NCI-H1417 (cell line): ENCODE results near the gene GNG7.
"Not testable (repeated sequence)": the region's sequence is repeated elsewhere in the genome, so short reads cannot be mapped to it uniquely, and the experiment has no call there.

Experiments
- DNase-seq, 3 experiments: peaks; one replicate each; lab custom pipeline; 2025; lab: John Stamatoyannopoulos, UW

The GNG7 gene

DNA sequence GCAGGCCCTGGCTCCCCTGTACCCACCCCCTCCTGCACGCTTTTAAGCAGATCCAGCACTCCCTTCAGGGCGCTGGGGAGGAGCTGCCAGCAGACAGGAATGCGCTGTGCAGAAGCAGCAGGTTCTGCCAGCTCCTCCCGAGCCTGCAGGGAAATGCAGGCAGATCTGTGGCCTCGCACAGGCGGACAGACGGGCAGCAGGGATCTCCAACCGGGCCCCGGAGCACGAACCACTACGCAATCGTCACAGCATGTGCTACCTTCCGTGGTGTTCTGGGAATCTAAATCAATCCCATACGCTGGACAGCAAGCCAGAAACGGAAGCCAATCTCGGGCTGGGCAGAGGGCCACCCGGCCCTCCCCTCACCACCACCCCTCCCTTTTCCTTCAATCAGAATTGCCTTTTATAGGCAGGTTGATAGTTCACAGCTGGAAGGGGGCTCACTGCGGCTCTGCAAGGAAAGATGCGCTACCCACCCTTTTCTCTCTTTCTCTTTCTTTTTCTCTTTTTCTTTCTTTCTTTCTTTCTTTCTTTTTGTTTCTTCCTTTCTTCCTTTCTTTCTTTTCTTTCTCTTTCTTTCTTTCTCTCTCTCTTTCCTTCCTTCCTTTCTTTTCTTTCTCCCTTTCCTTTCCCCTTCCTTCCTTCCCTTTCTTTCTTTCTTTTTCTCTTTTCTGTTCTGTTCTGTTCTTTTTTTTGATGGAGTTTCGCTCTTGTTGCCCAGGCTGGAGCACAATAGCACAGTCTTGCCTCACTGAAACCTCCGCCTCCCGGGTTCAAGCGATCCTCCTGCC lies 99.9 kb downstream of the GNG7 start:
- peak in 1 of 3 experiments; percentile 25 for DNase-seq

DNA sequence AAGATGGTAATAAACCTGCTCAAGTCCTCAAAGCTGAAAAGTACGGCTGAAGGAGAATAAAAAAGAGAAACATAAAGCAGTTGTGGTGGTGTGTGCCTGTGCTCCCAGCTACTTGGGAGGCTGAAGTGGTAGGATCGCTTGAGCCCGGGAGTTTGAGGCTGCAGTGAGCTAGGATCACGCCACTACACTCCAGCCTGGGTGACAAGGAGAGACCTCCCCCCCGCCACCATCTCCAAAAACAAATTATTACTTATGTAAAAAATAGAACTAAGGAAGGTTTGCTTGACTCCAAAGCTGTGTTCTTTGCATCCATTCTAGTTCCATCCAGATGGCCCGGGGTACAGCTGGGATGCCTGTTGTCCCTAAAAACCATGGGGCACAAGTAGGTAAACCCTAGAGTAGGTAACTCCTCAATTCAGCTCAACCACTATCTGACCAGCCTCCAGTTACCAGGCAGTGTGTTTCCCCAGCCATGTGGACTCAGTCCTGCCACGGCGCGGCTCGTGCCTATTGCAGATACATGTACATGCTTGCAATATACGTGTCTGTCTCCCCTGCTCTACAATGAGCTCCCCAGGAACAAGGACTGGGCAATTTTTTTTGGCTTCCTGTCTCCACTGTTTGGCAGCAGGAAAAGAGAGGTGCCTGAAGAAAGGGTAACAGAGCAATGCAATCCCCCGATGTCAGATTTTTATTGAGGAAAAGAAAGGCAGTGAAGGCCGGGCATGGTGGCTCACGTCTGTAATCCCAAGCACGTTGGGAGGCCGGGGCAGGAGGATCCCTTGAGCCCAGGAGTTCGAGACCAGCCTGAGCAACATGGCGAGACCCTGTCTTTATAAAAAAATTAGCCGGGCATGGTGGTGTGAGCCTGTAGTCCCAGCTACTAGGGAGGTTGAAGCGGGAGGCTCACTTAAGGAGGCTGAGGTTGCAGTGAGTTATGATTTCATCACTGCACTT lies 101.3 kb downstream of the GNG7 start:
- DNase-seq: no peak

- DNase-seq: no peak
Observed at GRCh38 chr19:2594319-2594718, 108.2 kb downstream of the GNG7 start.

- no peak for DNase-seq
Observed at GRCh38 chr19:2592824-2593223, 109.7 kb downstream of the GNG7 start.

GRCh38 chr19:2591537-2592291 lies 110.8 kb downstream of the GNG7 start:
- no peak for DNase-seq

DNA sequence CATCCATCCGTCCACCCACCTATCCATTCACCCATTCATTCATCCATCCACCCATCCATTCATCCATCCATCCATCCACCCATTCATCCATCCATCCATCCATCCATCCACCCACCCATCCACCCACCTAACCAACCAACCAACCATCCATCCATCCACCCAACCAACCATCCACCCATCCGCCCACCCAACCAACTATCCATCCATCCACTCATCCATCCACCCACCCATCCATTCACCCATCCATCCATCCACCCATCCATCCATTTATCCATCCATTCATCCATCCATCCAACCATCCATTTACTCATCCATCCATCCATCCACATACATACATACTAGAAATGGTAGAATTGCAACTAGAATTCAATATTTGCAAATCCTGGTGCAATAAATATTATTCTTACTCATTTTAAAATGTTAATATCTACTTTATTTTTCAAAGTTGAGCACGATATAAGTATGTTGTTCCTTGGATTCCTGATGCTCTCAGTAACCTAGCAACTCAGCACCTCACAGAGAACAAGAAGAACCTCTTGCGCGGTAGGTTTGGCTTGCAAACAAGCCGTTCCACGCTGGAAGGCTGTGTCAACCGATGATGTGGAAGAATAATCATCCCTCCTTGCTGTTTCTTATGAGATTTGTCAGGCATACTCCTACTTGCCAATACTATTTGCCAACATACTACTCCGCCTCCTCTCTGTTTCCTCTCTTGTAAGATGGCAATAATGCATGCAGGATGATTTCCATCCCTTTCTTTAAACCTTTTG lies 111.7 kb downstream of the GNG7 start:
- DNase-seq: no peak

DNA sequence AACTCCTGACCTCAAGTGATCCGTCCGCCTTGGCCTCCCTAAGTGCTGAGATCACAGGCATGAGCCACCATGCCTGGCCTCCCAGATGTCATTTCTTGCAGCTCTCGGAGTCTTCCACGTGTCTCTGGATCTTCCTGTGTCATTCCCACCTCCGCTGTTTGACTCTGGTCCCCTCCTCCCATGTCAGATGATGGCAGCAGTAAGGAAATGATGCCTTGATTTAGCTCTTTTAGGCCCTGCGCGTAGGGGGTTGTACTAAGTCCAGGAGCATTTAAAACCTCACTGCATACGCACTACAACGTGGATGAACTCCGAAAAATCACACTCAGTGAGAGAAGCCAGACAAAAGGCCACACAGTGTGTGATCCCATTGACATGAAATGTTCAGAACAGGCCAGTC lies 113.1 kb downstream of the GNG7 start:
- DNase-seq: no peak

DNA sequence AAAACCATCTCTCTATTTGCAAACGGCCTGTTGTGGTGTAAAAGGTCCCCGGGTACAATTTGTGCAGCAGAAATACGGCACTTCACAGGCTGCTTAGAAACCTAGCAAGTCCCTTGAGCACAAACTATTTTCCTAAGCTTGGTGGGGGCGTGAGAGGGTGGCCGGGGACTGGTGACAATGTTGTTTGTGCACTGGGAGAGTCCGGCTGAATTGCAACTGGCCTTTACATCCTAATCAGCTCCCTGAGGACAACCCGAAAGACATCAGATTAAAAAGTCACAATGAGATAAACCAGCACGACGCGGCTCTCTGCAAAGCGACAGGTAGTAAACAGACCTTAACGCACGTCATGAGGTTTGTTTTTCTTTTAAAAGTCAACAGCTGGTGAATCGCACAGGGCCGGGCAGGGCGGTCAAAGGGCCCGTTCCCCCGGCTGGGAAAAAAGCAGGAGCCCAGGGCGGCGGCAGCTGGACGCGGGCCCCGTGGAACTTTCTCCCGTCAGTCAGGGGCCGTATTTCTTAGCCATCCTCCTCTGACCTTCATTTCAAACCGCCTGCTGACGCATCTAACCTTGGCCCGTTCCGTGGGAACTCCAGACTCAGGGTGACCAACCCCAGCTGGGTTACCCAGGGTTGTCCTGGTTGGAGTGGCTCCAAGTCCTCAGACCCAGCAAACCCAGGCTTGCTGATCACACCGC lies 114.3 kb downstream of the GNG7 start:
- DNase-seq: no peak

DNA sequence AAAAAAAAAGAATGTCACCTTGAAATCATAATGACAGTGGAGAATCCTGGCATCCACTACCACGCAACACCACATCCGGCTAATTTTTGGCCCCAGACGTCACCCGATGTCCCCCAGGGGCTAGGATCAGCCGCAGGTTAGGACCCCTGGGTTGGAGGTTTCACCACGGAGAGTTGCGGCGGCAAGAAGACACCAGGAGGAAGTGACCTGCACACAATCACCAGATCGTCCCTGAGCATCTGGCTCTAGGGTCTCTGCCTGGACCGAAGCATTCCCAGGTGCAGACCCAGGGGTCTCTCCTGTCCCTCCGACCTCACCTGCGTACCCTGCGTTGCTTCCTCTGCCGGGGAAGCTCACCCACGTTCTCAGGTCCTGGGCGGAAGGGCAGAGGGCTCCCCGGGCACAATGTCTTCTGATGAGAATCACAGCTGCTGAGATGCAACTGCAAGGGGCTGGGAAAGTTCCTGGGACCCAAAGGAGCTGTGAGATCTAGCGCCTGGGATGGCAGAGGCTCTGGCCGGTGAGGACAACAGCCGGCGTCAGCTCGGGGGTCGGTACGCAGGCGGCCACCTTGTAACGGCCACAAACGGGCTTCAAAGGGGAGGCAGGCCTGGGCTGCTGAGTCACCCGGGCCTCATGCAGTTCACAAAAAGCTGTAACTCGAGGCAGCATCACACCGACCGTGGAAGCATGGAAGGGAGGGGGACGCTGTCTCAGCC lies 115.3 kb downstream of the GNG7 start:
- DNase-seq: no peak

DNA sequence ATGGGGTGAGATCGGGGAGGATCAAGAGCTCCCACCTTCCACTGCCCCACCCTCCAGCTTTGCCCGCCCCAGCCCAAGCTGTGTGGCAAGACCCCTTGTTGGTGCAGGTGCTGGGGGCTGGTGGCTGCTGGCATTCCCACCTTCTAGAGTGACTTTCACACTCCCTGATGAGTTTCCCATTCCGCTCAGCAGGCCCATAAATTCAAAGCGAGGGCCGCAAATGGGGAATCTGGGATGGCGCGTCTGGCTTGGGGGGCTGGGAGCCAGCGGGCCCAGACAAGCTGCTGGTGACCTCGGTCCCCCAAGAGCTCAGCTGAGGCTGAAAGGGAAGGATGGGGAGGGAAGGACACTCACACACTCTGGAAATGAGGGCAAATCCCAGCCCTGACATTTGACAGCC lies 116.3 kb downstream of the GNG7 start:
- DNase-seq: no peak

- no peak for DNase-seq
Observed at GRCh38 chr19:2584002-2584401, 118.5 kb downstream of the GNG7 start.

- no peak for DNase-seq
Observed at GRCh38 chr19:2582984-2583956, 119.2 kb downstream of the GNG7 start.

GRCh38 chr19:2580396-2580795 lies 122.1 kb downstream of the GNG7 start:
- DNase-seq: not testable (repeated sequence)

GRCh38 chr19:2579678-2580280 lies 122.7 kb downstream of the GNG7 start:
- no peak for DNase-seq

DNA sequence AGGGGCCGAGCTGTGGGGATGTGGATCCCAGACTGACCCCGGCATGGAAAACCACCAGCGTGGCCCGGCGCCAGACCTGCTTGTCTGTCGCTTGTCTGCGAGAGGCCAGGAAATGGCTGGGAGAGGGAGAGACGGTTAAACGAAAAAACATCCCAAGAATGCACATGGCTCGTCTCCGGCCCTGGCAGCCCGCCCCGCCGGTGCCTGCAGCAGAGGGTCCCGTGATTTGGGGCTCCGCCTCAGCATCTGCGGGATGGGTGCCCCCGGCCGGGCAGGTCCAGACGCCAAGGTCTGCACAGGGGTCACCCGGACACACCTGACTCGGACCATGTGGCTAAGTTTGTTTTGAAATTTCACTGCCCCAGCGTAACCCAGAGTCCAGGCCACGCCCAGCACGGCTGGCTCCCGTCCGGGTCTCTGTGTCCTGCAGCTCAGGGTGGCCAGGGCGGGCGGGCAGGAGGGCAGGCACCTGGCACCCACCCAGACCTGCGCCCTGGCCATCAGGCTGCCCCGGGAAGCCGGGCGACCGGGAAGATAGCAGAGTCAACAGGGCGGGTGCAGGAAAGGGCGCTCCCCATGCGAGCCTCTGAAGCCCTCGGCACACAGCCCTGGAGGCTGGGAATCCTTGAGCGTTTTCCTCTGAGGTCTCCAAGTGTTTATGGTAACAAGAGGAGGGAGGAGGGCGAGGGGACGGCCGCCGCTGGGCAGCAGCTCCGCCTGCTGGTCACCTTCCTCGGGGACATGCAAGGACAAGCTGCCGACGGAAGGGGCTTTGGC lies 123.4 kb downstream of the GNG7 start:
- DNase-seq: peak; percentile 52 to 86 (median 70)

- DNase-seq: no peak
Observed at GRCh38 chr19:2578391-2578890, 124.1 kb downstream of the GNG7 start.

DNA sequence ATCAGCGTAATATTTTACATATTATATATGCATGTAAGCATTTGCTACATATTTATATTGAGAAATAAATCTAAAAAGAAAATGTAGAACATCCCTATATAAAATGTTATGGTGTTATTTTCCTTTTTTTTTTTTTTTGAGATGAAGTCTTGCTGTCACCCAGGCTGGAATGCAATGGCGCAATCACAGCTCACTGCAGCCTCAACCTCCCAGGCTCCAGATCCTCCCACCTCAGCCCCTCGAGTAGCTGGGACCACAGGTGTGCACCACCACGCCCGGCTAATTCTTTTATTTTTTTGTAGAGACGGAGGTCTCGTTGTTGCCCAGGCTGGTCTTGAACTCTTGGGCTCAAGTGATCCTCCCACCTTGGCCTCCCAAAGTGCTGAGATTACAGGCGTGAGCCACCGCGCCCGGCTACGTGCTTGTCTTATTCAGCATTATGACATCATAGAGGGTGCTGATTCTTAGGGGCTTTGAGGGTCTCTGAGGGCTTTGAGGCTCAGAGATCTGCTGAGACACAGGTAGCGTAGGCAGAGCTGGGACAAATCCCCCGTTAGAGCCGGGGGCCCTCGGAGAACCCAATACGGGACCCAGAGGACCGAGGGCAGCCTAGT lies 124.7 kb downstream of the GNG7 start:
- DNase-seq: no peak
